GM12878 (cell line): ENCODE data around the gene KAZN. TPM values are rescaled to one million over a fixed set of nuclear protein-coding genes. Genes with fewer than 3 reads are reported as not detected.

Source experiments
- ATAC-seq: fragments of 200-7000 bp; cut with Tn5 transposase; 3 replicates; pipeline ENCODE4 v1.9.1; 2020; ENCODE audit warnings: mild to moderate bottlenecking, moderate library complexity
- BruUV-seq: library from RNA; stranded (reverse); fragments of 400-500 nt; replicated peaks from 2 replicates; lab custom pipeline; 2021; lab: Mats Ljungman, UMichigan
- CTCF ChIA-PET: fragments of 300-600 bp; sonication (Branson Sonifier 250); formaldehyde crosslinking; extraction: SDS; loops from one replicate; lab custom pipeline; 2021; ENCODE audit warnings: inconsistent platforms; lab: Yijun Ruan, JAX
- POLR2A ChIA-PET: fragments of 350-600 bp; formaldehyde crosslinking; extraction: SDS; loops from one replicate; lab custom pipeline; 2021; ENCODE audit warnings: inconsistent platforms; lab: Charles Lee
- RAD21 ChIA-PET: fragments of 300-600 bp; sonication (Branson Sonifier 250); formaldehyde crosslinking; loops from one replicate; lab custom pipeline; 2023; ENCODE audit warnings: antibody characterized with exemption; ENCODE audit not compliant: unreplicated experiment; lab: Charles Lee
- SMC1A ChIA-PET: fragments of 300-600 bp; sonication (Branson Sonifier 250); formaldehyde crosslinking; loops from one replicate; lab custom pipeline; 2023; ENCODE audit not compliant: unreplicated experiment, uncharacterized antibody; lab: Charles Lee
- DNase-seq: peaks from one replicate; pipeline ENCODE4 v3.0.0-alpha.2; 2011; ENCODE audit warnings: low read depth, low spot score
- FAIRE-seq: peaks from 3 replicates; lab custom pipeline; 2011; peaks lifted over from hg19 to GRCh38; lab: Jason Lieb, UNC
- H2AFZ ChIP-seq: 2 replicates; pipeline ENCODE4 v1.6.0; 2011; ENCODE audit warnings: low read depth, low read length, control low read depth; ENCODE audit not compliant: control insufficient read depth
- H3K27ac ChIP-seq: 2 replicates; pipeline ENCODE4 v1.5.1; 2011; ENCODE audit warnings: control low read depth; ENCODE audit not compliant: control insufficient read depth, insufficient read depth
- H3K27me3 ChIP-seq, 2 experiments: replicated peaks in 1 of 2; 2 replicates each; pipeline versions ENCODE4 v1.6.0 to v1.6.1; 2011; ENCODE audit warnings: low read length in 1 of 2; ENCODE audit not compliant: control insufficient read depth in 2 of 2, insufficient read depth in 2 of 2
- H3K36me3 ChIP-seq, 2 experiments: 2 replicates each; pipeline ENCODE4 v1.5.1; 2011; ENCODE audit warnings: low read length in 1 of 2; ENCODE audit not compliant: control insufficient read depth in 2 of 2, insufficient read depth in 2 of 2
- H3K4me1 ChIP-seq: 2 replicates; pipeline ENCODE4 v1.6.1; 2011; ENCODE audit warnings: mild to moderate bottlenecking, low read length, moderate library complexity, mixed read lengths; ENCODE audit not compliant: control insufficient read depth, insufficient read depth
- H3K4me2 ChIP-seq: 2 replicates; pipeline ENCODE4 v1.6.0; 2011; ENCODE audit warnings: control low read depth; ENCODE audit not compliant: control insufficient read depth, insufficient read depth
- H3K4me3 ChIP-seq: fragments of 200-600 bp; sonication (generic); 2 replicates; pipeline ENCODE4 v1.5.1; 2016
- H3K79me2 ChIP-seq: 2 replicates; pipeline ENCODE4 v1.6.0; 2011; ENCODE audit warnings: low read length; ENCODE audit not compliant: control insufficient read depth, insufficient read depth
- H3K9ac ChIP-seq: 2 replicates; pipeline ENCODE4 v1.8.0; 2011; ENCODE audit warnings: low read length, control low read depth, mixed read lengths; ENCODE audit not compliant: control insufficient read depth, insufficient read depth
- H3K9me3 ChIP-seq: replicated peaks from 3 replicates; pipeline ENCODE4 v1.5.1; 2011; ENCODE audit warnings: mild to moderate bottlenecking, low read length; ENCODE audit not compliant: control insufficient read depth, insufficient read depth
- H4K20me1 ChIP-seq: 2 replicates; pipeline ENCODE4 v1.6.0; 2011; ENCODE audit not compliant: control insufficient read depth, insufficient read depth
- ASH2L ChIP-seq: fragments of 300-600, 200-600 bp; sonication (generic); IDR thresholded peaks from 2 replicates; pipeline ENCODE4 v1.6.1; 2017; ENCODE audit warnings: low read depth, mild to moderate bottlenecking, borderline replicate concordance
- CREM ChIP-seq: IDR thresholded peaks from 2 replicates; pipeline ENCODE4 v1.6.1; 2014; ENCODE audit warnings: antibody characterized with exemption, low read depth
- IKZF1 ChIP-seq: fragments of 450-650 bp; conservative IDR thresholded peaks from 2 replicates; pipeline ENCODE4 v1.6.1; 2017; ENCODE audit warnings: antibody characterized with exemption, mild to moderate bottlenecking
- KAT2A ChIP-seq: conservative IDR thresholded peaks from 2 replicates; pipeline ENCODE4 v1.6.1; 2011; ENCODE audit warnings: low read depth, low read length; ENCODE audit not compliant: control insufficient read depth
- NBN ChIP-seq: fragments of 450-650 bp; IDR thresholded peaks from 2 replicates; pipeline ENCODE4 v1.6.1; 2016
- NFIC ChIP-seq: IDR thresholded peaks from 2 replicates; pipeline ENCODE4 v1.6.1; 2012; ENCODE audit warnings: low read depth, mild to moderate bottlenecking, inconsistent platforms, low read length, moderate library complexity
- NR2C1 ChIP-seq: fragments of 450-650 bp; IDR thresholded peaks from 2 replicates; pipeline ENCODE4 v1.6.1; 2017; ENCODE audit warnings: antibody characterized with exemption, mild to moderate bottlenecking, moderate library complexity
- REST ChIP-seq: IDR thresholded peaks from 2 replicates; pipeline ENCODE4 v1.6.1; 2012; ENCODE audit warnings: mild to moderate bottlenecking, low read depth, low read length
- SUZ12 ChIP-seq: fragments of 200-600 bp; sonication (generic); IDR thresholded peaks from one replicate; pipeline ENCODE4 v1.6.1; 2018; ENCODE audit warnings: antibody characterized with exemption, mild to moderate bottlenecking; ENCODE audit not compliant: unreplicated experiment
- ZNF274 ChIP-seq: IDR thresholded peaks from one replicate; pipeline ENCODE4 v1.8.0; 2011; ENCODE audit not compliant: insufficient read length, insufficient read depth
- ZNF687 ChIP-seq: fragments of 450-650 bp; IDR thresholded peaks from 2 replicates; pipeline ENCODE4 v1.6.1; 2017; ENCODE audit warnings: mild to moderate bottlenecking, moderate library complexity
- WGBS: methylation state at CpG from one replicate; pipeline ENCODE4 v1.1.6; 2016; ENCODE audit warnings: low lambda C conversion rate; ENCODE audit not compliant: insufficient replicate concordance, insufficient coverage; ENCODE audit errors: missing lambda C conversion rate; 5-methylcytosine and 5-hydroxymethylcytosine counted together
- in situ Hi-C: fragments of 300-500 bp; cut with MboI; formaldehyde crosslinking; loops from 9 replicates; pipeline ENCODE4 v1.14.3; 2018; ENCODE audit warnings: mixed read lengths
- intact Hi-C: fragments of 100-400 bp; cut with micrococcal nuclease; formaldehyde crosslinking; loops from one replicate; pipeline ENCODE4 v1.14.2; 2022; ENCODE audit not compliant: unreplicated experiment
- polyA plus RNA-seq, 11 experiments: library from polyadenylated mRNA; depleted of rRNA in 4 of 11; unstranded in 6 of 11; stranded (reverse) in 5 of 11; fragments of >200 nt; fragmentation: Nextera tagmentation in 4 of 11; fragmentation: Illumina TruSeq in 1 of 11; extraction: Ambion mirVana in 4 of 11; extraction: Trizol in 1 of 11; gene quantifications; 1 replicate in 1 of 11; 2 replicates in 10 of 11; pipeline versions ENCODE4 v1.2.1 to v1.2.3, GENCODE V29; 2011 to 2016; ENCODE audit warnings: inconsistent platforms in 2 of 11, missing spikeins in 2 of 11, low read depth in 1 of 11
- total RNA-seq, 4 experiments: library from RNA; depleted of rRNA in 3 of 4; stranded (reverse); fragments of >200 nt in 3 of 4; fragmentation: Illumina TruSeq in 1 of 4; extraction: Trizol in 1 of 4; gene quantifications; 2 replicates each; pipeline versions ENCODE4 v1.2.1 to v1.2.3, GENCODE V29; 2013 to 2021

KAZN gene
- total and polyA plus RNA-seq, 10 of the 15 experiments (the other 5 are each of a cell fraction or from before 2014, with no cell fraction given): 0.72 to 4.0 (median 1.2) TPM

GRCh38 chr1:14583788-14584187 lies 14.7 kb upstream of the KAZN start (continued):
- TF ChIP-seq REST (no peak), NBN (no peak), KAT2A (no peak), NR2C1 (no peak), ZNF274 (no peak)

- no peak for ATAC-seq
- TF ChIP-seq IKZF1 (no peak), ASH2L (no peak), SUZ12 (no peak), ZNF687 (no peak), CREM (no peak), NFIC (no peak)
Measured at GRCh38 chr1:14585728-14586127, 12.8 kb upstream of the KAZN start.

More at GRCh38 chr1:14585728-14586127, 12.8 kb upstream of the KAZN start:
- Histone ChIP-seq H4K20me1 (no peaks in the 10 kb centered on the region), H3K27me3 (no peaks in the 10 kb centered on the region), H3K79me2 (no peaks in the 10 kb centered on the region), H3K4me1 (no peaks in the 10 kb centered on the region), H3K4me3 (no peak overlapping the region), H2AFZ (no peak overlapping the region), H3K9me3 (no peaks in the 10 kb centered on the region; the same call in 2 of the 3 replicates), H3K9ac (no peak overlapping the region), H3K36me3 (no peaks in the 10 kb centered on the region), H3K27ac (no peak overlapping the region), H3K4me2 (no peak overlapping the region)
- no peak for DNase-seq
- ChIA-PET SMC1A (no interaction called here), CTCF (interaction anchor here (0.6 kb wide), 1 partner anchor 1159 kb away, joined by 4 read pairs; no protein-coding TSS in a partner anchor), POLR2A (no interaction called here), RAD21 (no interaction called here)
- no peak for FAIRE-seq
- intact Hi-C loops (no loop called here), in situ Hi-C loops (no loop called here)
- no TSS peak for BruUV-seq
- WGBS: 47% methylated on average over 9 of the region's 9 CpGs
